ENCODE results near the gene SEPTIN7. TPM values are rescaled to one million over a fixed set of nuclear protein-coding genes. Genes with fewer than 3 reads are reported as not detected.

Gene SEPTIN7
- total RNA-seq, 1 experiment from 2014 or later, result 161 TPM

- TF ChIP-seq, protein P1, sequence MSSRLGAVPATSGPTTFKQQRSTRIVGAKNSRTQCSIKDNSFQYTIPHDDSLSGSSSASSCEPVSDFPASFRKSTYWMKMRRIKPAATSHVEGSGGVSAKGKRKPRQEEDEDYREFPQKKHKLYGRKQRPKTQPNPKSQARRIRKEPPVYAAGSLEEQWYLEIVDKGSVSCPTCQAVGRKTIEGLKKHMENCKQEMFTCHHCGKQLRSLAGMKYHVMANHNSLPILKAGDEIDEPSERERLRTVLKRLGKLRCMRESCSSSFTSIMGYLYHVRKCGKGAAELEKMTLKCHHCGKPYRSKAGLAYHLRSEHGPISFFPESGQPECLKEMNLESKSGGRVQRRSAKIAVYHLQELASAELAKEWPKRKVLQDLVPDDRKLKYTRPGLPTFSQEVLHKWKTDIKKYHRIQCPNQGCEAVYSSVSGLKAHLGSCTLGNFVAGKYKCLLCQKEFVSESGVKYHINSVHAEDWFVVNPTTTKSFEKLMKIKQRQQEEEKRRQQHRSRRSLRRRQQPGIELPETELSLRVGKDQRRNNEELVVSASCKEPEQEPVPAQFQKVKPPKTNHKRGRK (CRISPR knock-in tag; IDR thresholded peaks at IDR 0.05; ENCODE audit: borderline replicate concordance), result no peak
- TF ChIP-seq, protein P2, sequence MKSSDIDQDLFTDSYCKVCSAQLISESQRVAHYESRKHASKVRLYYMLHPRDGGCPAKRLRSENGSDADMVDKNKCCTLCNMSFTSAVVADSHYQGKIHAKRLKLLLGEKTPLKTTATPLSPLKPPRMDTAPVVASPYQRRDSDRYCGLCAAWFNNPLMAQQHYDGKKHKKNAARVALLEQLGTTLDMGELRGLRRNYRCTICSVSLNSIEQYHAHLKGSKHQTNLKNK (CRISPR knock-in tag; IDR thresholded peaks at IDR 0.05), result no peak
- no peak for TF ChIP-seq GRHL2 (CRISPR knock-in tag; IDR thresholded peaks at IDR 0.05; ENCODE audit: insufficient replicate concordance, severe bottlenecking)
- TF ChIP-seq ATF6 (CRISPR knock-in tag; IDR thresholded peaks at IDR 0.05), result no peak
- no peak for TF ChIP-seq ZNF423 (CRISPR knock-in tag; IDR thresholded peaks at IDR 0.05)
- TF ChIP-seq PRDM15 (CRISPR knock-in tag; IDR thresholded peaks at IDR 0.05), result no peak
- no peak for TF ChIP-seq CTCF (IDR thresholded peaks at IDR 0.05)
- TF ChIP-seq ELF4 (CRISPR knock-in tag; IDR thresholded peaks at IDR 0.05; ENCODE audit: low read depth), result no peak
- no peak for TF ChIP-seq FOXK1 (CRISPR knock-in tag; IDR thresholded peaks at IDR 0.05)
Observed at GRCh38 chr7:35784332-35784731, 16.5 kb upstream of the SEPTIN7 start (continued).

GRCh38 chr7:35785250-35785649, 15.6 kb upstream of the SEPTIN7 start:
- Mint-ChIP-seq H3K9me3 (peaks cover 15% of the 10 kb centered on the region), H3K27ac (no peak overlapping the region), H3K36me3 (peaks cover 19% of the 10 kb centered on the region), H3K4me1 (peaks cover 7% of the 10 kb centered on the region), H3K27me3 (ENCODE audit: low read depth) (peaks cover 4% of the 10 kb centered on the region; the same call in 1 of the 2 replicates), H3K4me3 (no peak overlapping the region)
- no peak for DNase-seq (ENCODE audit: low spot score)
- no peak for ATAC-seq
- ChIA-PET POLR2A (no interaction called here), CTCF (interaction anchor here (1.3 kb wide), 1 partner anchor 191 kb away, joined by 3 read pairs; no protein-coding TSS in a partner anchor)
- TF ChIP-seq AFF4 (CRISPR knock-in tag; IDR thresholded peaks at IDR 0.05; ENCODE audit: borderline replicate concordance) (no peak), ZNF396 (CRISPR knock-in tag; IDR thresholded peaks at IDR 0.05; ENCODE audit: borderline replicate concordance) (no peak), CTCF (IDR thresholded peaks at IDR 0.05) (no peak), TP53 (CRISPR knock-in tag; IDR thresholded peaks at IDR 0.05) (no peak), ESRRA (CRISPR knock-in tag; IDR thresholded peaks at IDR 0.05; ENCODE audit: borderline replicate concordance) (no peak), MXD4 (CRISPR knock-in tag; IDR thresholded peaks at IDR 0.05; ENCODE audit: borderline replicate concordance) (no peak), IRF2 (CRISPR knock-in tag; IDR thresholded peaks at IDR 0.05; ENCODE audit: borderline replicate concordance, low read depth) (no peak), SOX15 (CRISPR knock-in tag; IDR thresholded peaks at IDR 0.05) (no peak), MLX (CRISPR knock-in tag; IDR thresholded peaks at IDR 0.05) (no peak), ZNF317 (CRISPR knock-in tag; IDR thresholded peaks at IDR 0.05; ENCODE audit: borderline replicate concordance, low read depth) (no peak), FOXJ3 (CRISPR knock-in tag; IDR thresholded peaks at IDR 0.05; ENCODE audit: borderline replicate concordance) (no peak), NFE2L1 (CRISPR knock-in tag; IDR thresholded peaks at IDR 0.05) (no peak)
